Pancreas (tissue), 10 donors: ENCODE data around the gene METTL3. TPM values are rescaled to one million over a fixed set of nuclear protein-coding genes. Genes with fewer than 3 reads are reported as not detected.

Experiments
- ATAC-seq, 4 donors: fragments of 200-7000 bp; cut with Tn5 transposase; one replicate each; pipeline versions ENCODE4 v1.8.0 to v1.9.1; 2020; ENCODE audit warnings: mild to moderate bottlenecking in 4 of 4, moderate library complexity in 4 of 4
- DNase-seq, 6 donors: peaks; one replicate each; pipeline ENCODE4 v3.0.0-alpha.2; 2020
- FAIRE-seq: peaks from 2 replicates; lab custom pipeline; 2012; peaks lifted over from hg19 to GRCh38; lab: Jason Lieb, UNC
- H3K27ac ChIP-seq, 4 donors: fragments of 200-600 bp; sonication (generic); 1 replicate in 3 of 4; 2 replicates in 1 of 4; pipeline versions ENCODE4 v1.5.0 to v1.8.0; 2020
- H3K27me3 ChIP-seq, 4 donors: fragments of 200-600 bp; one replicate each; pipeline ENCODE4 v1.8.0; 2021
- H3K36me3 ChIP-seq, 3 donors: fragments of 200-600 bp; sonication (generic) in 1 of 3; one replicate each; pipeline versions ENCODE4 v1.5.0 to v1.8.0; 2020 to 2021
- H3K4me1 ChIP-seq, 3 donors: fragments of 200-600 bp; one replicate each; pipeline ENCODE4 v1.8.0; 2021
- H3K4me3 ChIP-seq, 4 donors: fragments of 200-600 bp; sonication (generic) in 2 of 4; one replicate each; pipeline versions ENCODE4 v1.5.0 to v1.8.0; 2020 to 2021
- H3K9me3 ChIP-seq, 4 donors: fragments of 200-600 bp; one replicate each; pipeline ENCODE4 v1.8.0; 2021
- WGBS, 2 donors: extraction: QIAGEN DNeasy Blood & Tissue Kit; methylation state at CpG; one replicate each; pipeline ENCODE4 v1.1.7; 2013; 5-methylcytosine and 5-hydroxymethylcytosine counted together
- intact Hi-C, 3 donors: fragments of 100-400 bp; cut with DNase I; formaldehyde crosslinking; loops; one replicate each; pipeline versions ENCODE4 v1.11.1 to v1.14.2; 2022
- polyA plus RNA-seq, 2 donors: library from polyadenylated mRNA; stranded (reverse); fragments of 200-250 nt; gene quantifications; one replicate each; pipeline ENCODE4 v1.2.3, GENCODE V29; 2013
- total RNA-seq, 6 donors: library from RNA; stranded (reverse); fragmentation: NEBNext Ultra II Directional in 4 of 6; extraction: Animal tissue kit (Norgen Biotek cat#: 25700) in 4 of 6; gene quantifications; one replicate each; pipeline versions ENCODE4 v1.2.1 to v1.2.4, GENCODE V29; 2021 to 2023
- TF ChIP-seq, protein P1 (sequence below), 4 donors: fragments of 200-600 bp; sonication (generic) in 3 of 4; IDR thresholded peaks; one replicate each; pipeline versions ENCODE4 v1.5.0 to v1.8.0; 2021; ENCODE audit warnings: antibody characterized with exemption in 4 of 4
- donor health status: healthy with polysubstance abuse.
- donor health status: DM: no; HTN: no; CAD: no; lungs with moderate emphysema.
- donor health status: DM: no; HTN: no; CAD: no.
- donor health status: control.
- donor health status: control.
- donor health status: Bipolar disorder and iron deficiency.
- donor health status: DM: yes; HTN: yes; CAD: no.
- donor health status: DM: no; HTN: no; CAD: no.
- donor health status: DM: no; HTN: no; CAD: no.
- donor health status: DM: yes; HTN: yes; CAD: no.

The METTL3 gene
- total and polyA plus RNA-seq, 8 donors = 14.2 to 45.8 (median 21.7) TPM

- H3K4me3 ChIP-seq = no peak overlapping the region
- H3K36me3 ChIP-seq = no peaks in the 10 kb centered on the region
- TF ChIP-seq, protein P1, sequence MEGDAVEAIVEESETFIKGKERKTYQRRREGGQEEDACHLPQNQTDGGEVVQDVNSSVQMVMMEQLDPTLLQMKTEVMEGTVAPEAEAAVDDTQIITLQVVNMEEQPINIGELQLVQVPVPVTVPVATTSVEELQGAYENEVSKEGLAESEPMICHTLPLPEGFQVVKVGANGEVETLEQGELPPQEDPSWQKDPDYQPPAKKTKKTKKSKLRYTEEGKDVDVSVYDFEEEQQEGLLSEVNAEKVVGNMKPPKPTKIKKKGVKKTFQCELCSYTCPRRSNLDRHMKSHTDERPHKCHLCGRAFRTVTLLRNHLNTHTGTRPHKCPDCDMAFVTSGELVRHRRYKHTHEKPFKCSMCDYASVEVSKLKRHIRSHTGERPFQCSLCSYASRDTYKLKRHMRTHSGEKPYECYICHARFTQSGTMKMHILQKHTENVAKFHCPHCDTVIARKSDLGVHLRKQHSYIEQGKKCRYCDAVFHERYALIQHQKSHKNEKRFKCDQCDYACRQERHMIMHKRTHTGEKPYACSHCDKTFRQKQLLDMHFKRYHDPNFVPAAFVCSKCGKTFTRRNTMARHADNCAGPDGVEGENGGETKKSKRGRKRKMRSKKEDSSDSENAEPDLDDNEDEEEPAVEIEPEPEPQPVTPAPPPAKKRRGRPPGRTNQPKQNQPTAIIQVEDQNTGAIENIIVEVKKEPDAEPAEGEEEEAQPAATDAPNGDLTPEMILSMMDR (IDR thresholded peaks at IDR 0.05) = no peak
- no peak for FAIRE-seq
- no peaks in the 10 kb centered on the region for H3K4me1 ChIP-seq
- ATAC-seq = no peak
- intact Hi-C loops = no loop called here
- WGBS, 2 donors = 73 to 91% methylated on average over 6 to 7 of the region's 7 CpGs
- DNase-seq = no peak
- H3K27me3 ChIP-seq = no peaks in the 10 kb centered on the region
- no peaks in the 10 kb centered on the region for H3K9me3 ChIP-seq
- no peak overlapping the region for H3K27ac ChIP-seq
Observed at GRCh38 chr14:21523203-21523602, 12.1 kb upstream of the METTL3 start.

GRCh38 chr14:21521501-21521900 is 10.4 kb upstream of the METTL3 start:
- no peaks in the 10 kb centered on the region for H3K9me3 ChIP-seq

DNA sequence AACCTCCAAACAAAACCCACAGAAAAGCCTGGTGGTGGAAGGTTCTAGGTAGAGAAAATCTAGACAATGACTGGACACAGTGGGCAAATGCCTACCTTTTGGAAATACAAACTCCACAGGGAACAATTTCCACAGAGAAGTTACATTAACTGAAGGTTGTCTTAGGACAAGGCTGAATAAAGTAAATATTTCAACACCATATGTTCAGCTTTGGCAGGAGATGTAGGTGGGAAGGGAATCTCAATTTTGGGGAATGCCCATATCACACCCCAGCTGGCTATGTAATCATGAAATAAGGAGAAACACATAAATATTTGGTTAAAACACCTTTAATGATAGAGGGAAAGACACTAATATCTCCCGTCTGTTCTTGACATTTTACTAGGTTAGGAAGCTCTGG is 9.6 kb upstream of the METTL3 start:
- ATAC-seq (no peak), FAIRE-seq (no peak), DNase-seq (no peak)
- Histone ChIP-seq H3K27me3 (no peaks in the 10 kb centered on the region), H3K4me1 (no peaks in the 10 kb centered on the region), H3K36me3 (no peaks in the 10 kb centered on the region), H3K27ac (no peak overlapping the region), H3K9me3 (no peaks in the 10 kb centered on the region), H3K4me3 (no peak overlapping the region)
- intact Hi-C loops = no loop called here
- WGBS, 2 donors = 50 to 57% methylated on average over 1 of the region's 1 CpG
- TF ChIP-seq, protein P1 (IDR thresholded peaks at IDR 0.05) = no peak

More at GRCh38 chr14:21521501-21521900, 10.4 kb upstream of the METTL3 start:
- H3K36me3 ChIP-seq = no peaks in the 10 kb centered on the region
- H3K27ac ChIP-seq = no peak overlapping the region
- no peaks in the 10 kb centered on the region for H3K27me3 ChIP-seq
- no peak overlapping the region for H3K4me3 ChIP-seq
- TF ChIP-seq, protein P1 (IDR thresholded peaks at IDR 0.05) = no peak
- FAIRE-seq = no peak
- intact Hi-C loops = no loop called here
- H3K4me1 ChIP-seq = no peaks in the 10 kb centered on the region
- 77 to 83% methylated on average over 2 of the region's 2 CpGs for whole genome bisulfite sequencing, 2 donors
- DNase-seq = no peak
- no peak for ATAC-seq

DNA sequence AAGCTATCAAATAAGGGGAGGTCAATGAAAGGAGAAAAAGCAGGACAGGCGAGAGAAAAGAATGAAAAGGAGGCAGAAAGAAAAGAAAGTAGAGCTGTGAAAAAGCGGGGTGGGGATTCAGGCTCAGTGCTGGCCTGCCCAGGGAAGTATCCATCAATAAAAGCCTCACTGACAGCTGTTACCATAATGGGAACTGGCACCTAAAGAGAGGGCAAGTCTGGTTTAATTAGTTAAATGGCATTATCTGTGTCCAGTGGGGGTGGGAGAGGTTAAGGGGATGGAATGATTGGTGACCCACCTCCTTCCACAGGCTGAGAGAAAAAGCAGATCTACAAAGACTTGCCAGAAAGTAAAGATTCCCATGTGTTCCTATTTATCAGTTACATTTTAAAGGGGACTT is 7.6 kb upstream of the METTL3 start:
- H3K9me3 ChIP-seq = no peaks in the 10 kb centered on the region
- no peaks in the 10 kb centered on the region for H3K4me1 ChIP-seq
- 83 to 90% methylated on average over 2 of the region's 2 CpGs for WGBS, 2 donors
- intact Hi-C loops = no loop called here
- no peaks in the 10 kb centered on the region for H3K36me3 ChIP-seq
- H3K27ac ChIP-seq = no peak overlapping the region
- no peak for DNase-seq
- no peaks in the 10 kb centered on the region for H3K27me3 ChIP-seq
- TF ChIP-seq, protein P1 (IDR thresholded peaks at IDR 0.05) = no peak
- FAIRE-seq = no peak
- ATAC-seq = no peak
- H3K4me3 ChIP-seq = no peak overlapping the region

- H3K4me3 ChIP-seq = no peak overlapping the region
- H3K36me3 ChIP-seq = no peaks in the 10 kb centered on the region
- H3K4me1 ChIP-seq = peaks cover 6 to 11% (median 8%) of the 10 kb centered on the region in 3 donors
- intact Hi-C loops = no loop called here
- ATAC-seq (no peak), FAIRE-seq (no peak), DNase-seq (no peak)
- TF ChIP-seq, protein P1 (IDR thresholded peaks at IDR 0.05) = no peak
- WGBS, 2 donors = 88 to 93% methylated on average over 1 of the region's 1 CpG
- H3K27ac ChIP-seq = no peak overlapping the region
- no peaks in the 10 kb centered on the region for H3K27me3 ChIP-seq
- no peaks in the 10 kb centered on the region for H3K9me3 ChIP-seq
Observed at GRCh38 chr14:21514341-21514740, 3.2 kb upstream of the METTL3 start.
